DOHH2 (cell line): Measurements from ENCODE around the gene TBC1D2.

Experiments used
- CTCF ChIP-seq: fragments of 200-600 bp; sonication (generic); IDR thresholded peaks from one replicate; pipeline ENCODE4 v1.5.1; 2014; ENCODE audit warnings: antibody characterized with exemption, mild to moderate bottlenecking, low read depth, low read length; ENCODE audit not compliant: poor library complexity, severe bottlenecking
- EZH2phosphoT487 ChIP-seq: fragments of 200-600 bp; sonication (generic); IDR thresholded peaks from 2 replicates; pipeline ENCODE4 v1.6.1; 2017; ENCODE audit warnings: borderline replicate concordance, mild to moderate bottlenecking, antibody characterized with exemption, low read length, moderate library complexity, mixed read lengths

DNA sequence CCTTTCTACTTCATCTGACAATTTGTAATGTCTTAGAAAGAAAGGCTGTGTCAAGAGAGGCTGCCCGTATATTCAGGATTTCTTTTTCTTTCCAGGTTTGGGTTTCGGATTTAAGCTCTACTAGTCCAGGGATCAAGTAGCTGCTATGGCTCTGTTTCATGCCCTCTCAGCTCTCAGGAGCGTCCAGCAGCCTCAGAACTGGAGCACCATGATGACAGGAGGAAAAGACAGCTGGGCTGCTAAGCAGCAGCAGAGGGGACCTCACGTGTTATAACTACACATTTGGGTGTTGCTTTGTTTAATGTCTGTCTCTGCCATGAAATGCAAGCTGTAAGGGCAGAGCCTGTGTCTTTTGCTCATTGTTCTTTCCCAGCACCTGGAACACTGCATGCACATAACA, 28.5 kb downstream of the TBC1D2 start:
- TF ChIP-seq CTCF (no peak), EZH2phosphoT487 (no peak)
